ENCODE results near the gene GUCA2B.

GUCA2B gene

GRCh38 chr1:42145389-42145716 is 7.9 kb upstream of the GUCA2B start:
- TF ChIP-seq SIN3A (IDR thresholded peaks at IDR 0.05; ENCODE audit: borderline replicate concordance, insufficient read depth, low read length): no peak
- TF ChIP-seq FOXP2 (optimal IDR thresholded peaks at IDR 0.05; ENCODE audit: borderline replicate concordance, extremely low read depth, extremely low read length, insufficient read depth): no peak

DNA sequence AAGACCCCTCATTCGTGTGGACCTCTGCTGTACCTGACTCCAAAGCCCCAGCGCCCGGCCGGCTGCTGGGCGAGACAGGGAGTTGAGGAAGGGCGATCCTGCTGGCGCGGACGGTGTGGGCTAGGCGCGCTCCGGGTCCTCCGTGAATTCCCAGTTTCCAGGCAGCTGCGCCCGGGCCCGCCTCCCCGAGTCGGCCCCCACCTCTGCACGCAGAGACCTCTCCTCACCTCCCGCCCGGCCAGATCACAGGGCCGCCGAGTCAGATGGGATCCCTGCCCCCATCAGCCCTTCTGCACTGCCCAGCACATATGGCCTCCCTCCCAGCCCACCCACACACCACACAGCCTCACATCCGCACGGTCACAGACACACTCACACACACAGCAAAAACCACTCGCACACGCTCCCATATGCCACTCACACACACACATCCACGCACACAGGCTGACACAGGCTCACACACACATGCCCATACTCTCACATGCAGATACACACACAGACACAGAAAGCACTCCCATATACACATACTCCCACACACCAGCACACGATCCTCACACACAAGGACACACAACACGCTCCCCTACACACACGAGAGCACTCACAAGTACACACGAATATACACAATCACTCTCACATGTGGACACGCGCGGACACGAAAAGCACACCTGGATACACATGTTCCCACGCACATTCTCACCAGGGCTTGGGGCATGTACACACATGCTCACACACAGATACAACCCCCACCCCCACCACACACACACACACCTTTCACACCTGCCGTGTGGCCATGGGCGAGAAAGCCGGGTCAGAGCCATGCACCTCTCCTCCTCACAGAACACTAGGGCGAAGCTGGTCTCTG is 7.2 kb upstream of the GUCA2B start:
- no peak for TF ChIP-seq REST (IDR thresholded peaks at IDR 0.05; ENCODE audit: insufficient read depth in 1 of 2, low read depth in 2 of 2, low read length in 2 of 2)

DNA sequence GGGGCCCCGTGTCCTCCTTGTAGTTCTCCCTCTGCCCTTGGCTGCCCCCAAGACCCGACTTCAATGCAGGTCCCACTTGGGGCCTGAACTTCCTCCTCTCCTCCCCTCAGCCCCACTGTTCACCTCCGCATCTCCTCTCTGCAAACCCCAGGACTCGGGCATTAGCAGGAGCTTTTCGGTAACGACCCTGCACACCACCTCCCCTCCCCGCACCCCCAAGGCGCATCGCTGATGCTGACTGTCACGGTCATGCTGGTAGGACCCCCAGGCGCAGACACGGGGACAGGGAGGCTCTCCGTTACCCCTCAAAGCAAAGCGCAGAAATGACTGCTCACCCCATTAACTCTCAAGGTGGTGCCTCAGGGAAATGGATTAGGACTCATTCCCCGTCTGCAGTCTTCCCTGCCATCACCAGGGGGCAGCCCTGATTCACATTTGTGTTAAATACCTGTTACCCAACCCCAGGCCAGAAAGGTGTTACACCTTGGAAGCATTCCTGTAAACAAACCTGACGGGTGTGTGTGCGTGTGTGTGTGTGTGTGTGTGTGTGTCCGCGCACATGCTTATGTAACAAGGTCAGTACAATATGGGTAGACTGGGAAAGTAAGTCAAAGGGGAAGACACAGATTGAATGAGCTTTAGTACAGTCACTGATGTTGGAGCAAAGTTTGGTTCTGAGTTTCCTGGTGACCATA is 6.4 kb upstream of the GUCA2B start:
- no peak for TF ChIP-seq REST (IDR thresholded peaks at IDR 0.05; ENCODE audit: insufficient read depth in 1 of 2, low read depth in 2 of 2, low read length in 2 of 2)
- TF ChIP-seq POLR2AphosphoS5 (IDR thresholded peaks at IDR 0.05; ENCODE audit: low read depth, low read length): no peak
- no peak for TF ChIP-seq SIN3A (IDR thresholded peaks at IDR 0.05; ENCODE audit: borderline replicate concordance, insufficient read depth, low read length)
- no peak for TF ChIP-seq TAF1 (IDR thresholded peaks at IDR 0.05; ENCODE audit: borderline replicate concordance, insufficient read depth, low read length)
- no peak for TF ChIP-seq FOXP2 (optimal IDR thresholded peaks at IDR 0.05; ENCODE audit: borderline replicate concordance, extremely low read depth, extremely low read length, insufficient read depth)

GRCh38 chr1:42148166-42148565 is 5.0 kb upstream of the GUCA2B start:
- TF ChIP-seq TAF1 (IDR thresholded peaks at IDR 0.05; ENCODE audit: borderline replicate concordance, insufficient read depth, low read length) (no peak), SIN3A (IDR thresholded peaks at IDR 0.05; ENCODE audit: borderline replicate concordance, insufficient read depth, low read length) (no peak), REST (IDR thresholded peaks at IDR 0.05; ENCODE audit: insufficient read depth in 1 of 2, low read depth in 2 of 2, low read length in 2 of 2) (no peak), POLR2AphosphoS5 (IDR thresholded peaks at IDR 0.05; ENCODE audit: low read depth, low read length) (no peak), FOXP2 (optimal IDR thresholded peaks at IDR 0.05; ENCODE audit: borderline replicate concordance, extremely low read depth, extremely low read length, insufficient read depth) (no peak)

- TF ChIP-seq TAF1 (IDR thresholded peaks at IDR 0.05; ENCODE audit: borderline replicate concordance, insufficient read depth, low read length) (no peak), SIN3A (IDR thresholded peaks at IDR 0.05; ENCODE audit: borderline replicate concordance, insufficient read depth, low read length) (no peak), FOXP2 (optimal IDR thresholded peaks at IDR 0.05; ENCODE audit: borderline replicate concordance, extremely low read depth, extremely low read length, insufficient read depth) (no peak), POLR2AphosphoS5 (IDR thresholded peaks at IDR 0.05; ENCODE audit: low read depth, low read length) (no peak), REST (IDR thresholded peaks at IDR 0.05; ENCODE audit: insufficient read depth in 1 of 2, low read depth in 2 of 2, low read length in 2 of 2) (no peak)
Measured at GRCh38 chr1:42150651-42151050, 2.6 kb upstream of the GUCA2B start.

All from PFSK-1 (cell line).